ENCODE data around the gene TMEM212. TPM values are rescaled to one million over a fixed set of nuclear protein-coding genes. Genes with fewer than 3 reads are reported as not detected.
A peak's percentile ranks its signal among the peaks of the same experiment; 100 is the strongest.

Gene TMEM212
- total RNA-seq, 1 experiment from 2014 or later = not detected

DNA sequence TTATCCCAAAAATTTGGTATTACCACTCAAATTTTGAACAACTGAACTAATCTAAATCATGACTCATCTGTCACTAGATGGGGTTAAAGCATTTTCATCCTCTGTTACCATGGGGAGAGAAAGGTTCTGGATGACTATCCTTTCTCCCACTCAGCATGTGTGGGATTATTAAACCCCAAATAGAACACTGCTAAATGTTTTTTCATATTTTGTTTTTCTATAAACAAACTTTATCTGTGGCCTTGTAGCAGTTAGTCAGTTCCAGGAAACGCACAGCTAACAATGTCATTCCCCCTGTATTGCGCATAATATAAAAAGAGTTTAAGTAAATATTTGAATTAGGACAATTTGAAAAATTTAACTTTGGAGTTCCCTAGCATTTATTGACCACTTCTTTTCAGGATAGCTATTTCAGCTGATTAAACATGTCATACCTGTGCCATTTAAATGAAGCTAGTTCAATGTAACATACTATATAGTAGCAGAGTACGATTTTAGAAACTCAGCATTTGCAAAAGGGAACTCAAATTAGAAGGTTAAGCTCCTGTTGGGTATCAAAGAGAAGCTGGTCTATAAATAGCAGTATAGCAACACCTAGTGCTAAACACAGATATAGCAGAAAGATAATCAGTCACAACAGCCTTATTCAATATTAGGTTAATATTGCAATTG is 9.2 kb upstream of the TMEM212 start:
- no peak overlapping the region for H3K27ac Mint-ChIP-seq (ENCODE audit: unreplicated experiment)
- intact Hi-C loops (cut with micrococcal nuclease; ENCODE audit: unreplicated experiment) = loop anchor here (1.0 to 5.0 kb wide), 6 partner anchors 62 to 872 kb away; no protein-coding TSS in a partner anchor
- TF ChIP-seq CTCF (IDR thresholded peaks at IDR 0.05; ENCODE audit: insufficient read depth in 1 of 2, low read depth in 1 of 2, low read length in 1 of 2, severe bottlenecking in 1 of 2, unreplicated experiment in 1 of 2) = peak in 1 of 2 experiments; percentile 20
- BruUV-seq (replicated peaks) = no TSS peak
- no peaks in the 10 kb centered on the region for H3K36me3 Mint-ChIP-seq (ENCODE audit: insufficient read depth, unreplicated experiment)
- H3K36me3 ChIP-seq (ENCODE audit: control insufficient read depth, insufficient read depth, low read length) = no peaks in the 10 kb centered on the region
- DNase-seq = peak in 1 of 2 experiments; percentile 8
- H3K4me1 ChIP-seq = peaks cover 12% of the 10 kb centered on the region
- H3K27me3 ChIP-seq (replicated peaks; ENCODE audit: control insufficient read depth, insufficient read depth, low read length) = no peaks in the 10 kb centered on the region
- no peaks in the 10 kb centered on the region for H3K9me3 Mint-ChIP-seq (ENCODE audit: unreplicated experiment)
- no peak overlapping the region for H3K4me3 ChIP-seq (ENCODE audit: low read depth, low read length)
- peaks cover 7% of the 10 kb centered on the region for H3K4me1 Mint-ChIP-seq (ENCODE audit: low read depth, unreplicated experiment)
- ChIA-PET POLR2A (no interaction called here), CTCF (interaction anchor here (0.7 to 1.1 kb wide), 8 partner anchors 23 to 872 kb away, joined by 3 to 14 read pairs (median 4); partner anchors contain the start of gene PLD1)
- no peaks in the 10 kb centered on the region for H3K9me3 ChIP-seq
- no peaks in the 10 kb centered on the region for H3K27me3 Mint-ChIP-seq (ENCODE audit: insufficient read depth, unreplicated experiment)
- no peak overlapping the region for H3K4me3 Mint-ChIP-seq (ENCODE audit: unreplicated experiment)

- Mint-ChIP-seq H3K4me1 (ENCODE audit: low read depth, unreplicated experiment) (peaks cover 7% of the 10 kb centered on the region), H3K36me3 (ENCODE audit: insufficient read depth, unreplicated experiment) (no peaks in the 10 kb centered on the region), H3K9me3 (ENCODE audit: unreplicated experiment) (no peaks in the 10 kb centered on the region), H3K4me3 (ENCODE audit: unreplicated experiment) (no peak overlapping the region), H3K27me3 (ENCODE audit: insufficient read depth, unreplicated experiment) (no peaks in the 10 kb centered on the region), H3K27ac (ENCODE audit: unreplicated experiment) (no peak overlapping the region)
- ChIA-PET POLR2A (no interaction called here), CTCF (interaction anchor here (0.6 to 1.1 kb wide), 8 partner anchors 24 to 873 kb away, joined by 3 to 14 read pairs (median 4); partner anchors contain the start of gene PLD1)
- no TSS peak for BruUV-seq (replicated peaks)
- DNase-seq = no peak
- intact Hi-C loops (cut with micrococcal nuclease; ENCODE audit: unreplicated experiment) = loop anchor here (1.0 to 5.0 kb wide), 6 partner anchors 62 to 872 kb away; no protein-coding TSS in a partner anchor
- H3K4me3 ChIP-seq (ENCODE audit: low read depth, low read length) = no peak overlapping the region
- H3K9me3 ChIP-seq = no peaks in the 10 kb centered on the region
- H3K36me3 ChIP-seq (ENCODE audit: control insufficient read depth, insufficient read depth, low read length) = no peaks in the 10 kb centered on the region
- H3K27me3 ChIP-seq (replicated peaks; ENCODE audit: control insufficient read depth, insufficient read depth, low read length) = no peaks in the 10 kb centered on the region
- peaks cover 12% of the 10 kb centered on the region for H3K4me1 ChIP-seq
- TF ChIP-seq CTCF (IDR thresholded peaks at IDR 0.05; ENCODE audit: insufficient read depth in 1 of 2, low read depth in 1 of 2, low read length in 1 of 2, severe bottlenecking in 1 of 2, unreplicated experiment in 1 of 2) = no peak
Measured at GRCh38 chr3:171834461-171834801, 8.7 kb upstream of the TMEM212 start.

DNA sequence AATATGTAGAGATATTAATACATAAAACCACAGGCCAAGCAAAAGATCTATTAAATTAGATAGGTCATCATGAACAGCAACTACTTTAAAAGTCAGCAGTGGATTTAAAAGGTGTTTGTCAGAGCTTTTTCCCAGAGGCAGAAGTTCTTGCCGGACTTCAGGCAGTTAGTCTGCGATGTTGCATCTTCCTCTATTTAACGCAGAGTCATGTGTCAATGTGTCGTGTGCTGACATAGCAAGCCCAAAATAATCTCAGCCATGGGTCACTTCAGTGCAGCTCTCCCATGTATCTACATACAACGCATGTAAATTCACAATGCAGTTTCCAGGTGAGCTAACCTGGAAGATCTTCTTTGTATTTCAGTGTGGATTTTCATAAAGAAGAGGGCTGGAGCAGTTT is 8.0 kb upstream of the TMEM212 start:
- no peak overlapping the region for H3K4me3 ChIP-seq (ENCODE audit: low read depth, low read length)
- no peaks in the 10 kb centered on the region for H3K36me3 ChIP-seq (ENCODE audit: control insufficient read depth, insufficient read depth, low read length)
- Mint-ChIP-seq H3K36me3 (ENCODE audit: insufficient read depth, unreplicated experiment) (no peaks in the 10 kb centered on the region), H3K4me3 (ENCODE audit: unreplicated experiment) (no peak overlapping the region), H3K9me3 (ENCODE audit: unreplicated experiment) (no peaks in the 10 kb centered on the region), H3K27ac (ENCODE audit: unreplicated experiment) (no peak overlapping the region), H3K4me1 (ENCODE audit: low read depth, unreplicated experiment) (peaks cover 7% of the 10 kb centered on the region), H3K27me3 (ENCODE audit: insufficient read depth, unreplicated experiment) (no peaks in the 10 kb centered on the region)
- no TSS peak for BruUV-seq (replicated peaks)
- H3K4me1 ChIP-seq = peaks cover 12% of the 10 kb centered on the region
- TF ChIP-seq CTCF (IDR thresholded peaks at IDR 0.05; ENCODE audit: insufficient read depth in 1 of 2, low read depth in 1 of 2, low read length in 1 of 2, severe bottlenecking in 1 of 2, unreplicated experiment in 1 of 2) = no peak
- DNase-seq = no peak
- no peaks in the 10 kb centered on the region for H3K9me3 ChIP-seq
- POLR2A ChIA-PET = no interaction called here
- H3K27me3 ChIP-seq (replicated peaks; ENCODE audit: control insufficient read depth, insufficient read depth, low read length) = no peaks in the 10 kb centered on the region
- intact Hi-C loops (cut with micrococcal nuclease; ENCODE audit: unreplicated experiment) = no loop called here
- CTCF ChIA-PET = interaction anchor here (0.6 kb wide), 1 partner anchor 633 kb away, joined by 3 read pairs; no protein-coding TSS in a partner anchor
